Upper lobe of right lung (tissue), 1 donor: ENCODE results near the gene CHCHD6. TPM values are rescaled to one million over a fixed set of nuclear protein-coding genes. Genes with fewer than 3 reads are reported as not detected.

Source experiments
- ATAC-seq: fragments of 200-7000 bp; cut with Tn5 transposase; one replicate; pipeline ENCODE4 v1.9.1; 2020; ENCODE audit warnings: mild to moderate bottlenecking, moderate library complexity
- DNase-seq: peaks from one replicate; pipeline ENCODE4 v3.0.0-alpha.2; 2020
- H3K27ac ChIP-seq: fragments of 200-600 bp; one replicate; pipeline ENCODE4 v1.8.0; 2022
- H3K27me3 ChIP-seq: fragments of 200-600 bp; one replicate; pipeline ENCODE4 v1.8.0; 2022; ENCODE audit warnings: mild to moderate bottlenecking
- H3K36me3 ChIP-seq: fragments of 200-600 bp; one replicate; pipeline ENCODE4 v1.8.0; 2022
- H3K4me1 ChIP-seq: fragments of 200-600 bp; one replicate; pipeline ENCODE4 v1.8.0; 2022
- H3K4me3 ChIP-seq: fragments of 200-600 bp; one replicate; pipeline ENCODE4 v1.8.0; 2022; ENCODE audit warnings: mild to moderate bottlenecking
- H3K9me3 ChIP-seq: fragments of 200-600 bp; one replicate; pipeline ENCODE4 v1.8.0; 2022
- intact Hi-C: fragments of 100-400 bp; cut with DNase I; formaldehyde crosslinking; loops from one replicate; pipeline ENCODE4 v1.11.0; 2022
- total RNA-seq: library from RNA; stranded (reverse); fragmentation: NEBNext Ultra II Directional; extraction: Animal tissue kit (Norgen Biotek cat#: 25700); gene quantifications from one replicate; pipeline ENCODE4 v1.2.1, GENCODE V29; 2021
- TF ChIP-seq, protein P1 (sequence below): fragments of 200-600 bp; IDR thresholded peaks from one replicate; pipeline ENCODE4 v1.8.0; 2022; ENCODE audit warnings: antibody characterized with exemption
- donor health status: DM: no; HTN: yes; CAD: no; lungs with severe emphysema.

CHCHD6 gene
- total RNA-seq, 1 donor from 2014 or later: 17.1 TPM

GRCh38 chr3:126770096-126770495 lies 66.1 kb downstream of the CHCHD6 start:
- TF ChIP-seq, protein P1, sequence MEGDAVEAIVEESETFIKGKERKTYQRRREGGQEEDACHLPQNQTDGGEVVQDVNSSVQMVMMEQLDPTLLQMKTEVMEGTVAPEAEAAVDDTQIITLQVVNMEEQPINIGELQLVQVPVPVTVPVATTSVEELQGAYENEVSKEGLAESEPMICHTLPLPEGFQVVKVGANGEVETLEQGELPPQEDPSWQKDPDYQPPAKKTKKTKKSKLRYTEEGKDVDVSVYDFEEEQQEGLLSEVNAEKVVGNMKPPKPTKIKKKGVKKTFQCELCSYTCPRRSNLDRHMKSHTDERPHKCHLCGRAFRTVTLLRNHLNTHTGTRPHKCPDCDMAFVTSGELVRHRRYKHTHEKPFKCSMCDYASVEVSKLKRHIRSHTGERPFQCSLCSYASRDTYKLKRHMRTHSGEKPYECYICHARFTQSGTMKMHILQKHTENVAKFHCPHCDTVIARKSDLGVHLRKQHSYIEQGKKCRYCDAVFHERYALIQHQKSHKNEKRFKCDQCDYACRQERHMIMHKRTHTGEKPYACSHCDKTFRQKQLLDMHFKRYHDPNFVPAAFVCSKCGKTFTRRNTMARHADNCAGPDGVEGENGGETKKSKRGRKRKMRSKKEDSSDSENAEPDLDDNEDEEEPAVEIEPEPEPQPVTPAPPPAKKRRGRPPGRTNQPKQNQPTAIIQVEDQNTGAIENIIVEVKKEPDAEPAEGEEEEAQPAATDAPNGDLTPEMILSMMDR: no peak
- no peak overlapping the region for H3K4me3 ChIP-seq
- no peaks in the 10 kb centered on the region for H3K4me1 ChIP-seq
- no peaks in the 10 kb centered on the region for H3K9me3 ChIP-seq
- H3K36me3 ChIP-seq: no peaks in the 10 kb centered on the region
- H3K27me3 ChIP-seq: no peaks in the 10 kb centered on the region
- no peak overlapping the region for H3K27ac ChIP-seq
- intact Hi-C loops: no loop called here
- ATAC-seq (no peak), DNase-seq (no peak)

- Histone ChIP-seq H3K27ac (no peak overlapping the region), H3K36me3 (no peaks in the 10 kb centered on the region), H3K27me3 (no peaks in the 10 kb centered on the region), H3K4me3 (no peak overlapping the region), H3K9me3 (no peaks in the 10 kb centered on the region), H3K4me1 (no peaks in the 10 kb centered on the region)
- intact Hi-C loops: no loop called here
- DNase-seq: no peak
- TF ChIP-seq, protein P1: no peak
- ATAC-seq: no peak
Observed at GRCh38 chr3:126773167-126773566, 69.1 kb downstream of the CHCHD6 start.

GRCh38 chr3:126773783-126774182 lies 69.7 kb downstream of the CHCHD6 start:
- no peak overlapping the region for H3K4me3 ChIP-seq
- no peak for DNase-seq
- no peak overlapping the region for H3K27ac ChIP-seq
- intact Hi-C loops: no loop called here
- no peaks in the 10 kb centered on the region for H3K27me3 ChIP-seq
- no peaks in the 10 kb centered on the region for H3K4me1 ChIP-seq
- TF ChIP-seq, protein P1: no peak
- no peaks in the 10 kb centered on the region for H3K9me3 ChIP-seq
- no peak for ATAC-seq
- no peaks in the 10 kb centered on the region for H3K36me3 ChIP-seq

DNA sequence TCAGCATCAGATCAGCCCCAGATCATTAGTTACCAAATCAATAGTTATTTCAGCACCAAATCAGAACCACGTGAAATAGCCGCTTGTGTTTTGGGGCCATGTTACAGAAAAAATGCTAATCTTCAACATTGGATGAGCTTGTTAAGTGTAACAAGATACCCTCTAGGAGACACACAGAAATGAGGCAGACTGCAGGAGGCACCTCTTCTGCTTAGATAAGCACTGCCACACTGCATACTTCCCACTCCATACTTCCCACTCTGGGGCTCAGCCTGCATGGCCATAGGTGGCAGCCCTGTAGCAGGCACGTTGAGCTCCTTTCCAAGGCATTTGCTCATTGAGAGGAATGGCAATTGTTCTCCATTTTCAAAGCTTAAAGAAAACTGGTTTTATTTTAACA lies 73.3 kb downstream of the CHCHD6 start:
- intact Hi-C loops: no loop called here
- TF ChIP-seq, protein P1: no peak
- Histone ChIP-seq H3K4me3 (no peak overlapping the region), H3K27ac (no peak overlapping the region), H3K9me3 (no peaks in the 10 kb centered on the region), H3K36me3 (no peaks in the 10 kb centered on the region), H3K27me3 (no peaks in the 10 kb centered on the region), H3K4me1 (peaks cover 3% of the 10 kb centered on the region)
- DNase-seq (no peak), ATAC-seq (no peak)

DNA sequence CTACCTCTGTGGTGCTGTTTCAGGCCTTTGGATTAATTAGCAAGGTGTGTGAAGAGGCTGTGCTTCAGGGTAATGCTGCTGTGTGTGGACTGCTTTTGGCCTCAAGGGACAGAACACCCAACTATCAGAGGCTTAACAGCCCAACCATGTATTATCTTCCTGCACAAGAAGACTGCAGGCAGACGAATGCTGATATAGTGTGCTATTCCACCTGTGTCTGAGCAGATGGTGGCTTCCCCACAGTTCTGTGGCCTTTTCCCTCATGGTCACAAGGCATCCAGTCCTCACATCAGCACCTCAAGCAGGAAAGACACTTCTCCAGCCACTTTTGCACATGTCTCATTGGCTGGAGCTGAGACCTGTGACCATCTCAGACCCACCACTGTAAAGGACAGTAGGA lies 76.6 kb downstream of the CHCHD6 start:
- no peak for DNase-seq
- Histone ChIP-seq H3K9me3 (no peaks in the 10 kb centered on the region), H3K27ac (no peak overlapping the region), H3K36me3 (no peaks in the 10 kb centered on the region), H3K4me1 (peaks cover 7% of the 10 kb centered on the region), H3K27me3 (no peaks in the 10 kb centered on the region), H3K4me3 (no peak overlapping the region)
- intact Hi-C loops: no loop called here
- ATAC-seq: no peak
- TF ChIP-seq, protein P1: no peak

GRCh38 chr3:126781406-126781805 lies 77.4 kb downstream of the CHCHD6 start:
- H3K36me3 ChIP-seq: no peaks in the 10 kb centered on the region
- H3K27me3 ChIP-seq: no peaks in the 10 kb centered on the region
- H3K27ac ChIP-seq: no peak overlapping the region
- DNase-seq: no peak
- TF ChIP-seq, protein P1: no peak
- peaks cover 7% of the 10 kb centered on the region for H3K4me1 ChIP-seq
- H3K4me3 ChIP-seq: no peak overlapping the region
- intact Hi-C loops: no loop called here
- no peaks in the 10 kb centered on the region for H3K9me3 ChIP-seq
- no peak for ATAC-seq
